Hepatocyte (in vitro differentiated cells): Measurements from ENCODE around the gene SPATA31E1.

Source experiments
- CTCF ChIP-seq: fragments of 200-600 bp; sonication (generic); IDR thresholded peaks from 2 replicates; pipeline ENCODE4 v1.5.1; 2016; ENCODE audit warnings: antibody characterized with exemption, mild to moderate bottlenecking; ENCODE audit not compliant: poor library complexity
- EZH2 ChIP-seq: fragments of 200-600 bp; sonication (generic); IDR thresholded peaks from 2 replicates; pipeline ENCODE4 v1.6.1; 2016; ENCODE audit warnings: antibody characterized with exemption, mild to moderate bottlenecking, borderline replicate concordance
- EZH2phosphoT487 ChIP-seq: fragments of 200-600 bp; sonication (generic); IDR thresholded peaks from one replicate; pipeline ENCODE4 v1.6.1; 2018; ENCODE audit warnings: antibody characterized with exemption, mild to moderate bottlenecking, low read depth, moderate library complexity; ENCODE audit not compliant: unreplicated experiment, severe bottlenecking

- no peak for TF ChIP-seq EZH2
- TF ChIP-seq CTCF, result no peak
- TF ChIP-seq EZH2phosphoT487, result no peak
These were observed 25.3 kb upstream of the SPATA31E1 start for GRCh38 chr9:87857141-87857947.
